ENCODE data around the gene SAXO1. TPM values are rescaled to one million over a fixed set of nuclear protein-coding genes. Genes with fewer than 3 reads are reported as not detected.

Gene SAXO1
- total RNA-seq, 4 donors from 2014 or later: 0.39 TPM; not detected in 3

- H3K27me3 ChIP-seq: no peaks in the 10 kb centered on the region
- 95 to 100% methylated on average over 1 to 4 of the region's 5 CpGs for WGBS, 2 donors (ENCODE audit: low coverage in 1 of 2)
- no peaks in the 10 kb centered on the region for H3K9me3 ChIP-seq
- ATAC-seq: no peak
- H3K4me1 ChIP-seq: no peaks in the 10 kb centered on the region
- TF ChIP-seq POLR2A (IDR thresholded peaks at IDR 0.05) (no peak), EP300 (IDR thresholded peaks at IDR 0.05) (no peak)
- TF ChIP-seq, protein P1, sequence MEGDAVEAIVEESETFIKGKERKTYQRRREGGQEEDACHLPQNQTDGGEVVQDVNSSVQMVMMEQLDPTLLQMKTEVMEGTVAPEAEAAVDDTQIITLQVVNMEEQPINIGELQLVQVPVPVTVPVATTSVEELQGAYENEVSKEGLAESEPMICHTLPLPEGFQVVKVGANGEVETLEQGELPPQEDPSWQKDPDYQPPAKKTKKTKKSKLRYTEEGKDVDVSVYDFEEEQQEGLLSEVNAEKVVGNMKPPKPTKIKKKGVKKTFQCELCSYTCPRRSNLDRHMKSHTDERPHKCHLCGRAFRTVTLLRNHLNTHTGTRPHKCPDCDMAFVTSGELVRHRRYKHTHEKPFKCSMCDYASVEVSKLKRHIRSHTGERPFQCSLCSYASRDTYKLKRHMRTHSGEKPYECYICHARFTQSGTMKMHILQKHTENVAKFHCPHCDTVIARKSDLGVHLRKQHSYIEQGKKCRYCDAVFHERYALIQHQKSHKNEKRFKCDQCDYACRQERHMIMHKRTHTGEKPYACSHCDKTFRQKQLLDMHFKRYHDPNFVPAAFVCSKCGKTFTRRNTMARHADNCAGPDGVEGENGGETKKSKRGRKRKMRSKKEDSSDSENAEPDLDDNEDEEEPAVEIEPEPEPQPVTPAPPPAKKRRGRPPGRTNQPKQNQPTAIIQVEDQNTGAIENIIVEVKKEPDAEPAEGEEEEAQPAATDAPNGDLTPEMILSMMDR (IDR thresholded peaks at IDR 0.05): no peak
- H3K27ac ChIP-seq: no peak overlapping the region
- no peak overlapping the region for H3K4me3 ChIP-seq
- no peaks in the 10 kb centered on the region for H3K36me3 ChIP-seq
Measured at GRCh38 chr9:18990494-18990893, 42.5 kb downstream of the SAXO1 start.

GRCh38 chr9:18989865-18990264 lies 43.1 kb downstream of the SAXO1 start:
- Histone ChIP-seq H3K4me1 (no peaks in the 10 kb centered on the region), H3K9me3 (no peaks in the 10 kb centered on the region), H3K27me3 (no peaks in the 10 kb centered on the region), H3K27ac (no peak overlapping the region), H3K36me3 (no peaks in the 10 kb centered on the region), H3K4me3 (no peak overlapping the region)
- TF ChIP-seq POLR2AphosphoS5 (IDR thresholded peaks at IDR 0.05) (no peak), EP300 (IDR thresholded peaks at IDR 0.05) (no peak), POLR2A (IDR thresholded peaks at IDR 0.05) (no peak)
- TF ChIP-seq, protein P1 (IDR thresholded peaks at IDR 0.05): no peak
- 91 to 100% methylated on average over 3 to 4 of the region's 4 CpGs for WGBS, 2 donors (ENCODE audit: low coverage in 1 of 2)
- no peak for ATAC-seq

DNA sequence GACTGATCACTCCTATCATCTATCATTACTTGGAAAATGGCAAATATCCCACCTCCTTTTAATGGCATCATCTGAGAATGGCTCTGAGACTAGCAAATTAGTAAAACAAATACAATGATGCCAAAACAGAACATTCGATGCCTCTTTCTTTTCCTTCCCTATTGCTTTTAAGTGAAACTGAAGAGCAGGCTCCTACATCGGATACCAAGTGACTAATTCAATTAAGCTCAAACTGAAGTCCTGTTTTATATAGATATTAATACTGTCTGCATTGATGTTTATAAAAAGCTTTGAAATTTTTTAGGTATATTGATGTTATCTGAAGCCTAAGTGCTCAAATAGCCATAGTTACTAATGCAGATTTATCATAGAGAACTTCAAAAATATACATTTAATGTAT lies 43.9 kb downstream of the SAXO1 start:
- 72 to 92% methylated on average over 2 of the region's 2 CpGs for WGBS, 2 donors (ENCODE audit: low coverage in 1 of 2)
- Histone ChIP-seq H3K36me3 (no peaks in the 10 kb centered on the region), H3K4me1 (no peaks in the 10 kb centered on the region), H3K9me3 (peaks cover 0 to 4% (median 0%) of the 10 kb centered on the region in 3 donors), H3K4me3 (no peak overlapping the region), H3K27me3 (no peaks in the 10 kb centered on the region), H3K27ac (no peak overlapping the region)
- no peak for ATAC-seq
- TF ChIP-seq POLR2AphosphoS5 (IDR thresholded peaks at IDR 0.05): no peak
- no peak for TF ChIP-seq POLR2A (IDR thresholded peaks at IDR 0.05)
- TF ChIP-seq, protein P1 (IDR thresholded peaks at IDR 0.05): no peak
- no peak for TF ChIP-seq EP300 (IDR thresholded peaks at IDR 0.05)

DNA sequence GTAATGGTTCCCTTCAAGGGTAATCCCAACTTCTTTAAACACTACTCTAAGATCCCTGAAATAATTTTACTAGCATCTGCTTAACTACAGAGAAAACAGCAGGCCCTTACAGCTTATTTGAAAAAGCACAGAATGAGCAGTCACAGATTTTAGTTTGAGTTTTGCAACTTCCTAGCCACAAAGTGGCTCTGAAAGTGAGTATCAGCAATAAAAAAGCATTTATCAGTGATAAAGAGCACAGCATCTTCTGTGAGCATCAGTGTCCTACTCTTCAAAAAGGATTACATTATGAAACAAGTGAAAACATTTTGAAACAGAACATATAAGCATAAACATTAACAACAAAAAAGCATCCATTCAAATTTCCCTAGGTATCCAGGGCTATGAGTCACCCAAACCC lies 45.0 kb downstream of the SAXO1 start:
- no peak for ATAC-seq
- no peak for TF ChIP-seq POLR2AphosphoS5 (IDR thresholded peaks at IDR 0.05)
- Histone ChIP-seq H3K4me3 (no peak overlapping the region), H3K36me3 (no peaks in the 10 kb centered on the region), H3K4me1 (no peaks in the 10 kb centered on the region), H3K9me3 (peaks cover 0 to 14% (median 0%) of the 10 kb centered on the region in 3 donors), H3K27ac (no peak overlapping the region), H3K27me3 (no peaks in the 10 kb centered on the region)

DNA sequence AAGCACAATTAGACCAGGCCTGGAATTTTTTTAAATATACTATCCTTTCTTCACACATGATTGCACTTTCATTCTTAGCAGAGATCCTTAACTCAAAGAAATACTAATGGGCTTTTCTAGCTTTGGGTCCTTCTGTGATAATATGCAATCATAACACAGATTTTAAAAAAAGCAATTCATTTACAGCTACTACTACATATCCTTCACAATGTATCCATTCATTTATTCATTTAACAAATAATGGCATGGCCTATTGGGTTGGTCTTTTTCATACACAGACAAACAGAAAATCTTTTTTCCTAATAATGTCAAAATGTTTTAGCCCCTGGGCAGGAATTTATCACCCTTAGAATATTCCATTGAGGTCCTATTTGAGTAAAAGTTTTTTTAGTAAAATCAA lies 47.0 kb downstream of the SAXO1 start:
- no peak for ATAC-seq
- no peaks in the 10 kb centered on the region for H3K4me1 ChIP-seq
- no peaks in the 10 kb centered on the region for H3K36me3 ChIP-seq
- peaks cover 0 to 14% (median 0%) of the 10 kb centered on the region in 3 donors for H3K9me3 ChIP-seq
- no peaks in the 10 kb centered on the region for H3K27me3 ChIP-seq
- no peak overlapping the region for H3K4me3 ChIP-seq
- H3K27ac ChIP-seq: no peak overlapping the region
- no peak for TF ChIP-seq POLR2A (IDR thresholded peaks at IDR 0.05)
- no peak for TF ChIP-seq POLR2AphosphoS5 (IDR thresholded peaks at IDR 0.05)
- TF ChIP-seq, protein P1 (IDR thresholded peaks at IDR 0.05): no peak
- TF ChIP-seq EP300 (IDR thresholded peaks at IDR 0.05): no peak

All from gastroesophageal sphincter (tissue), 4 donors.